ENCODE measurements around the gene FOXN3.

- TF ChIP-seq POLR2A (IDR thresholded peaks at IDR 0.05; ENCODE audit: extremely low read depth, insufficient read length): no peak
- TF ChIP-seq, protein P1, sequence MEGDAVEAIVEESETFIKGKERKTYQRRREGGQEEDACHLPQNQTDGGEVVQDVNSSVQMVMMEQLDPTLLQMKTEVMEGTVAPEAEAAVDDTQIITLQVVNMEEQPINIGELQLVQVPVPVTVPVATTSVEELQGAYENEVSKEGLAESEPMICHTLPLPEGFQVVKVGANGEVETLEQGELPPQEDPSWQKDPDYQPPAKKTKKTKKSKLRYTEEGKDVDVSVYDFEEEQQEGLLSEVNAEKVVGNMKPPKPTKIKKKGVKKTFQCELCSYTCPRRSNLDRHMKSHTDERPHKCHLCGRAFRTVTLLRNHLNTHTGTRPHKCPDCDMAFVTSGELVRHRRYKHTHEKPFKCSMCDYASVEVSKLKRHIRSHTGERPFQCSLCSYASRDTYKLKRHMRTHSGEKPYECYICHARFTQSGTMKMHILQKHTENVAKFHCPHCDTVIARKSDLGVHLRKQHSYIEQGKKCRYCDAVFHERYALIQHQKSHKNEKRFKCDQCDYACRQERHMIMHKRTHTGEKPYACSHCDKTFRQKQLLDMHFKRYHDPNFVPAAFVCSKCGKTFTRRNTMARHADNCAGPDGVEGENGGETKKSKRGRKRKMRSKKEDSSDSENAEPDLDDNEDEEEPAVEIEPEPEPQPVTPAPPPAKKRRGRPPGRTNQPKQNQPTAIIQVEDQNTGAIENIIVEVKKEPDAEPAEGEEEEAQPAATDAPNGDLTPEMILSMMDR (IDR thresholded peaks at IDR 0.05; ENCODE audit: low read depth, low read length): no peak
These were observed 123.6 kb downstream of the FOXN3 start for GRCh38 chr14:89293314-89293916.
